GM19397 (cell line): ENCODE results near the gene LDLRAD2.
"Not testable (repeated sequence)": the region's sequence is repeated elsewhere in the genome, so short reads cannot be mapped to it uniquely, and the experiment has no call there.

Experiments
- ATAC-seq: cut with Tn5 transposase; IDR thresholded peaks from one replicate; pipeline ENCODE4 v1.9.1; 2021; ENCODE audit warnings: mild to moderate bottlenecking, moderate library complexity; ENCODE audit not compliant: unreplicated experiment

LDLRAD2 gene

GRCh38 chr1:21783679-21784603, 28.1 kb upstream of the LDLRAD2 start:
- no peak for ATAC-seq

GRCh38 chr1:21785764-21786163, 26.3 kb upstream of the LDLRAD2 start:
- ATAC-seq = not testable (repeated sequence)

GRCh38 chr1:21786640-21787039, 25.4 kb upstream of the LDLRAD2 start:
- ATAC-seq = no peak

GRCh38 chr1:21793104-21793503, 19.0 kb upstream of the LDLRAD2 start:
- no peak for ATAC-seq

GRCh38 chr1:21794656-21795055, 17.4 kb upstream of the LDLRAD2 start:
- no peak for ATAC-seq

GRCh38 chr1:21795075-21795474, 17.0 kb upstream of the LDLRAD2 start:
- ATAC-seq = no peak

- ATAC-seq = no peak
Observed at GRCh38 chr1:21799730-21800129, 12.3 kb upstream of the LDLRAD2 start.

- no peak for ATAC-seq
Observed at GRCh38 chr1:21801100-21801499, 11.0 kb upstream of the LDLRAD2 start.

- ATAC-seq = no peak
Observed at GRCh38 chr1:21804536-21804935, 7.5 kb upstream of the LDLRAD2 start.

- no peak for ATAC-seq
Observed at GRCh38 chr1:21813542-21813941, 1.5 kb downstream of the LDLRAD2 start.

- ATAC-seq = no peak
Observed at GRCh38 chr1:21814241-21814918, 2.3 kb downstream of the LDLRAD2 start.

GRCh38 chr1:21814981-21815582, 3.0 kb downstream of the LDLRAD2 start:
- ATAC-seq = no peak

GRCh38 chr1:21815724-21816321, 3.8 kb downstream of the LDLRAD2 start:
- ATAC-seq = no peak

GRCh38 chr1:21816602-21817302, 4.7 kb downstream of the LDLRAD2 start:
- no peak for ATAC-seq

GRCh38 chr1:21818656-21819055, 6.6 kb downstream of the LDLRAD2 start:
- no peak for ATAC-seq

GRCh38 chr1:21820597-21821232, 8.7 kb downstream of the LDLRAD2 start:
- no peak for ATAC-seq

- no peak for ATAC-seq
Observed at GRCh38 chr1:21821385-21822019, 9.4 kb downstream of the LDLRAD2 start.

GRCh38 chr1:21822349-21822748, 10.3 kb downstream of the LDLRAD2 start:
- no peak for ATAC-seq

GRCh38 chr1:21823206-21823979, 11.3 kb downstream of the LDLRAD2 start:
- ATAC-seq = no peak
